ENCODE data around the gene FOS.
"Not testable (repeated sequence)": the region's sequence is repeated elsewhere in the genome, so short reads cannot be mapped to it uniquely, and the experiment has no call there.

DNA sequence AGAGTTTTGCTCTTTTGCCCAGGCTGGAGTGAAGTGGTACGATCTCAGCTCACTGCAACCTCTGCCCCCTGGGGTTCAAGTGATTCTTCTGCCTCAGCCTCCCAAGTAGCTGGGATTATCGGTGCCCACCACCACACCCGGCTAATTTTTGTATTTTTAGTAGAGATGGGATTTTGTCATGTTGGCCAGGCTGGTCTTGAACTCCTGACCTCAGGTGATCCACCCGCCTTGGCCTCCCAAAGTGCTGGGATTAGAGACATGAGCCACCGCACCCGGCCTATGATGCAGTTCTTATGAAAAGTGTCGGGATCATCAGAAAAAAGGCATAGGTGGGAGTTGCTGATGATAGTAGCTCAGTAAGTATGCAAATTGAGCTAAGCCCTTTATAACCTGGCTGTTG, 30.4 kb downstream of the FOS start:
- TF ChIP-seq, protein P1, sequence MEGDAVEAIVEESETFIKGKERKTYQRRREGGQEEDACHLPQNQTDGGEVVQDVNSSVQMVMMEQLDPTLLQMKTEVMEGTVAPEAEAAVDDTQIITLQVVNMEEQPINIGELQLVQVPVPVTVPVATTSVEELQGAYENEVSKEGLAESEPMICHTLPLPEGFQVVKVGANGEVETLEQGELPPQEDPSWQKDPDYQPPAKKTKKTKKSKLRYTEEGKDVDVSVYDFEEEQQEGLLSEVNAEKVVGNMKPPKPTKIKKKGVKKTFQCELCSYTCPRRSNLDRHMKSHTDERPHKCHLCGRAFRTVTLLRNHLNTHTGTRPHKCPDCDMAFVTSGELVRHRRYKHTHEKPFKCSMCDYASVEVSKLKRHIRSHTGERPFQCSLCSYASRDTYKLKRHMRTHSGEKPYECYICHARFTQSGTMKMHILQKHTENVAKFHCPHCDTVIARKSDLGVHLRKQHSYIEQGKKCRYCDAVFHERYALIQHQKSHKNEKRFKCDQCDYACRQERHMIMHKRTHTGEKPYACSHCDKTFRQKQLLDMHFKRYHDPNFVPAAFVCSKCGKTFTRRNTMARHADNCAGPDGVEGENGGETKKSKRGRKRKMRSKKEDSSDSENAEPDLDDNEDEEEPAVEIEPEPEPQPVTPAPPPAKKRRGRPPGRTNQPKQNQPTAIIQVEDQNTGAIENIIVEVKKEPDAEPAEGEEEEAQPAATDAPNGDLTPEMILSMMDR (conservative IDR thresholded peaks at IDR 0.05; ENCODE audit: low read depth, low read length): not testable (repeated sequence)
- TF ChIP-seq MXI1 (IDR thresholded peaks at IDR 0.05; ENCODE audit: borderline replicate concordance, low read depth, low read length); BHLHE40 (IDR thresholded peaks at IDR 0.05; ENCODE audit: low read depth, low read length); POLR2A (IDR thresholded peaks at IDR 0.05; ENCODE audit: low read depth, low read length); RCOR1 (IDR thresholded peaks at IDR 0.05; ENCODE audit: insufficient replicate concordance, low read length); CEBPB (IDR thresholded peaks at IDR 0.05; ENCODE audit: low read depth, low read length); RAD21 (IDR thresholded peaks at IDR 0.05; ENCODE audit: low read length); RFX5 (IDR thresholded peaks at IDR 0.05; ENCODE audit: low read depth, low read length); MAFK (IDR thresholded peaks at IDR 0.05; ENCODE audit: low read depth, low read length); SMC3 (IDR thresholded peaks at IDR 0.05; ENCODE audit: low read depth, low read length); NFE2L2 (IDR thresholded peaks at IDR 0.05; ENCODE audit: low read depth, low read length); CHD1 (IDR thresholded peaks at IDR 0.05; ENCODE audit: low read depth, low read length): not testable (repeated sequence)
- TF ChIP-seq, protein P2, sequence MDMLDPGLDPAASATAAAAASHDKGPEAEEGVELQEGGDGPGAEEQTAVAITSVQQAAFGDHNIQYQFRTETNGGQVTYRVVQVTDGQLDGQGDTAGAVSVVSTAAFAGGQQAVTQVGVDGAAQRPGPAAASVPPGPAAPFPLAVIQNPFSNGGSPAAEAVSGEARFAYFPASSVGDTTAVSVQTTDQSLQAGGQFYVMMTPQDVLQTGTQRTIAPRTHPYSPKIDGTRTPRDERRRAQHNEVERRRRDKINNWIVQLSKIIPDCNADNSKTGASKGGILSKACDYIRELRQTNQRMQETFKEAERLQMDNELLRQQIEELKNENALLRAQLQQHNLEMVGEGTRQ (IDR thresholded peaks at IDR 0.05; ENCODE audit: low read depth, low read length): not testable (repeated sequence)
- TF ChIP-seq, protein P3, sequence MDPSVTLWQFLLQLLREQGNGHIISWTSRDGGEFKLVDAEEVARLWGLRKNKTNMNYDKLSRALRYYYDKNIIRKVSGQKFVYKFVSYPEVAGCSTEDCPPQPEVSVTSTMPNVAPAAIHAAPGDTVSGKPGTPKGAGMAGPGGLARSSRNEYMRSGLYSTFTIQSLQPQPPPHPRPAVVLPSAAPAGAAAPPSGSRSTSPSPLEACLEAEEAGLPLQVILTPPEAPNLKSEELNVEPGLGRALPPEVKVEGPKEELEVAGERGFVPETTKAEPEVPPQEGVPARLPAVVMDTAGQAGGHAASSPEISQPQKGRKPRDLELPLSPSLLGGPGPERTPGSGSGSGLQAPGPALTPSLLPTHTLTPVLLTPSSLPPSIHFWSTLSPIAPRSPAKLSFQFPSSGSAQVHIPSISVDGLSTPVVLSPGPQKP (IDR thresholded peaks at IDR 0.05; ENCODE audit: borderline replicate concordance, low read depth, low read length): not testable (repeated sequence)

All from IMR-90 (cell line).